Measurements from ENCODE around the gene STAT1.

The STAT1 gene

GRCh38 chr2:190982262-190983034 is 31.5 kb downstream of the STAT1 start (continued):
- TF ChIP-seq, protein P1, sequence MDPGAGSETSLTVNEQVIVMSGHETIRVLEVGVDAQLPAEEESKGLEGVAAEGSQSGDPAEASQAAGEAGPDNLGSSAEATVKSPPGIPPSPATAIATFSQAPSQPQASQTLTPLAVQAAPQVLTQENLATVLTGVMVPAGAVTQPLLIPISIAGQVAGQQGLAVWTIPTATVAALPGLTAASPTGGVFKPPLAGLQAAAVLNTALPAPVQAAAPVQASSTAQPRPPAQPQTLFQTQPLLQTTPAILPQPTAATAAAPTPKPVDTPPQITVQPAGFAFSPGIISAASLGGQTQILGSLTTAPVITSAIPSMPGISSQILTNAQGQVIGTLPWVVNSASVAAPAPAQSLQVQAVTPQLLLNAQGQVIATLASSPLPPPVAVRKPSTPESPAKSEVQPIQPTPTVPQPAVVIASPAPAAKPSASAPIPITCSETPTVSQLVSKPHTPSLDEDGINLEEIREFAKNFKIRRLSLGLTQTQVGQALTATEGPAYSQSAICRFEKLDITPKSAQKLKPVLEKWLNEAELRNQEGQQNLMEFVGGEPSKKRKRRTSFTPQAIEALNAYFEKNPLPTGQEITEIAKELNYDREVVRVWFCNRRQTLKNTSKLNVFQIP (CRISPR knock-in tag; IDR thresholded peaks at IDR 0.05; ENCODE audit: borderline replicate concordance, low read depth), result no peak

DNA sequence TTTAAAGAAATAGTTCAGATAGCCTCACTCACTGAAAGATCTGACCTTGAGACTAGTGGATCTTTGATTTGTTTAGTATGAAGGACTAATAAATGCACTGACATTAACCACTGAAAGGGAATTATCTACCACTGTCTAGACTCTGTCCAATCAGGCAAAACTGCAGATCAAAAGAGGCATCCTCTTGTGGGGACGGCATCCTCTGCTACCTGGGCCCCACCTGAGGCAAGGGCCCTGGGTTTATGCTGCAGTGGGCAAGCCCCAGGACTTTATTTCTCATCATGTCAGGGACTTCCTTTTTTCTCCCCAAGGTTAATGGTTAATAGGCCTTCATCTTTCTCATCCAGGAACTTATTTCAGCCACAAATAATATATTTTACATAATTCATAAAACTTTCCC is 32.2 kb downstream of the STAT1 start:
- TF ChIP-seq GLIS3 (CRISPR knock-in tag; IDR thresholded peaks at IDR 0.05), result no peak
- ATAC-seq, result no peak

DNA sequence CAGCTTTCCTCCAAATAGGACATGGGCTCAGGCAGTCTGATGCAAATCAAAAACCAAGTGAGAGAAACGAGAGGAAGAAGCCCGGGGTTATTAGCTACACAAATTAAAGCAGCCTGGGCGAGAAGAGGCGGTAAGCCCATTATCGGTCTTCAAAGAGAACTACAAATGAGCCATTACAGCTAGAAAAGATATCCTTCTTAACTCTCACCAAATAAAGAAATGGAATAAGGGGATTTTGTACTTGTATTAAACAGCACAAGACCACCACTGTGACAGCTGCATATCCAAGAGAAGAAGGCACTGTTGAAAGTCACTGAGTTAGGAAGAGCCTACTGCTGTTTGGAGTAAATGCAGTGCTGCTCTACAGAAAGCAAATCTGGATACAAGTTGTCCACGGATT is 32.6 kb downstream of the STAT1 start:
- no peak for ATAC-seq

More for the DNA sequence above, 32.6 kb downstream of the STAT1 start:
- TF ChIP-seq, protein P2, sequence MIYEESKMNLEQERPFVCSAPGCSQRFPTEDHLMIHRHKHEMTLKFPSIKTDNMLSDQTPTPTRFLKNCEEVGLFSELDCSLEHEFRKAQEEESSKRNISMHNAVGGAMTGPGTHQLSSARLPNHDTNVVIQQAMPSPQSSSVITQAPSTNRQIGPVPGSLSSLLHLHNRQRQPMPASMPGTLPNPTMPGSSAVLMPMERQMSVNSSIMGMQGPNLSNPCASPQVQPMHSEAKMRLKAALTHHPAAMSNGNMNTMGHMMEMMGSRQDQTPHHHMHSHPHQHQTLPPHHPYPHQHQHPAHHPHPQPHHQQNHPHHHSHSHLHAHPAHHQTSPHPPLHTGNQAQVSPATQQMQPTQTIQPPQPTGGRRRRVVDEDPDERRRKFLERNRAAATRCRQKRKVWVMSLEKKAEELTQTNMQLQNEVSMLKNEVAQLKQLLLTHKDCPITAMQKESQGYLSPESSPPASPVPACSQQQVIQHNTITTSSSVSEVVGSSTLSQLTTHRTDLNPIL (CRISPR knock-in tag; IDR thresholded peaks at IDR 0.05; ENCODE audit: low read depth), result no peak
- no peak for TF ChIP-seq CSRNP3 (CRISPR knock-in tag; IDR thresholded peaks at IDR 0.05)
- no peak for TF ChIP-seq TOX (CRISPR knock-in tag; IDR thresholded peaks at IDR 0.05; ENCODE audit: borderline replicate concordance)
- no peak for TF ChIP-seq OSR1 (CRISPR knock-in tag; IDR thresholded peaks at IDR 0.05)
- no peak for TF ChIP-seq GLIS3 (CRISPR knock-in tag; IDR thresholded peaks at IDR 0.05)
- TF ChIP-seq ZFP3 (CRISPR knock-in tag; IDR thresholded peaks at IDR 0.05), result no peak
- no peak for TF ChIP-seq ISL1 (CRISPR knock-in tag; IDR thresholded peaks at IDR 0.05)
- no peak for TF ChIP-seq TSHZ2 (CRISPR knock-in tag; IDR thresholded peaks at IDR 0.05)
- TF ChIP-seq ZNF70 (CRISPR knock-in tag; IDR thresholded peaks at IDR 0.05), result no peak
- TF ChIP-seq ZNF8 (CRISPR knock-in tag; IDR thresholded peaks at IDR 0.05), result no peak
- no peak for TF ChIP-seq ARNTL (CRISPR knock-in tag; IDR thresholded peaks at IDR 0.05; ENCODE audit: borderline replicate concordance, low read depth)
- no peak for TF ChIP-seq PATZ1 (CRISPR knock-in tag; IDR thresholded peaks at IDR 0.05; ENCODE audit: borderline replicate concordance)
